Astrocyte (in vitro differentiated cells and primary cell): ENCODE data around the gene KIRREL3.

Source experiments
- EZH2 ChIP-seq: IDR thresholded peaks from 2 replicates; pipeline ENCODE4 v1.6.1; 2012; ENCODE audit warnings: mild to moderate bottlenecking, low read length, inconsistent platforms; ENCODE audit not compliant: insufficient read depth
- TF ChIP-seq, protein P1 (sequence below): IDR thresholded peaks from 2 replicates; pipeline ENCODE4 v1.5.1; 2011; ENCODE audit warnings: low read depth, mild to moderate bottlenecking, inconsistent platforms, low read length, moderate library complexity; ENCODE audit not compliant: insufficient read depth

DNA sequence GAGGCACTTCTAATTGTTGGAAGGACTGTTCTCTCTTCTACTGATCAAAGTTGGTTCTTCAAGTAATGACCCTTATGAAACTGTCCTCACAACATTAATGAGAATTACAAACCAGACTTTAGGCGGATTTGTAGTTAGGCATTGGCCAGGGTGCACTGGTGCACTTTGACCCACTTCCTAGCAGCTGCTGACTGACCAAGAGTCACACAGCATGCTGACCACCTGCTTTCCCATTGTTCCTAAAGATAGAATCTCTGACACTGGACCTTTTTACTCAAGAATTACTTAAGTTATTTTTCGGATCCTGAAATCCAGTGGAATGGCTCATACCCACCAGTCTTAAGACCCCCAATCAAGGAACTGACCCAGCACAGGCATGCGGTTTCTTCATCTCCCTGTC, 381.1 kb downstream of the KIRREL3 start:
- TF ChIP-seq, protein P1, sequence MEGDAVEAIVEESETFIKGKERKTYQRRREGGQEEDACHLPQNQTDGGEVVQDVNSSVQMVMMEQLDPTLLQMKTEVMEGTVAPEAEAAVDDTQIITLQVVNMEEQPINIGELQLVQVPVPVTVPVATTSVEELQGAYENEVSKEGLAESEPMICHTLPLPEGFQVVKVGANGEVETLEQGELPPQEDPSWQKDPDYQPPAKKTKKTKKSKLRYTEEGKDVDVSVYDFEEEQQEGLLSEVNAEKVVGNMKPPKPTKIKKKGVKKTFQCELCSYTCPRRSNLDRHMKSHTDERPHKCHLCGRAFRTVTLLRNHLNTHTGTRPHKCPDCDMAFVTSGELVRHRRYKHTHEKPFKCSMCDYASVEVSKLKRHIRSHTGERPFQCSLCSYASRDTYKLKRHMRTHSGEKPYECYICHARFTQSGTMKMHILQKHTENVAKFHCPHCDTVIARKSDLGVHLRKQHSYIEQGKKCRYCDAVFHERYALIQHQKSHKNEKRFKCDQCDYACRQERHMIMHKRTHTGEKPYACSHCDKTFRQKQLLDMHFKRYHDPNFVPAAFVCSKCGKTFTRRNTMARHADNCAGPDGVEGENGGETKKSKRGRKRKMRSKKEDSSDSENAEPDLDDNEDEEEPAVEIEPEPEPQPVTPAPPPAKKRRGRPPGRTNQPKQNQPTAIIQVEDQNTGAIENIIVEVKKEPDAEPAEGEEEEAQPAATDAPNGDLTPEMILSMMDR: no peak
- TF ChIP-seq EZH2: no peak
